Measurements from ENCODE around the gene TMEM94. TPM values are rescaled to one million over a fixed set of nuclear protein-coding genes. Genes with fewer than 3 reads are reported as not detected.
A peak's percentile ranks its signal among the peaks of the same experiment; 100 is the strongest.

The TMEM94 gene
- total RNA-seq, 2 donors from 2014 or later = 69.9 to 106 TPM

DNA sequence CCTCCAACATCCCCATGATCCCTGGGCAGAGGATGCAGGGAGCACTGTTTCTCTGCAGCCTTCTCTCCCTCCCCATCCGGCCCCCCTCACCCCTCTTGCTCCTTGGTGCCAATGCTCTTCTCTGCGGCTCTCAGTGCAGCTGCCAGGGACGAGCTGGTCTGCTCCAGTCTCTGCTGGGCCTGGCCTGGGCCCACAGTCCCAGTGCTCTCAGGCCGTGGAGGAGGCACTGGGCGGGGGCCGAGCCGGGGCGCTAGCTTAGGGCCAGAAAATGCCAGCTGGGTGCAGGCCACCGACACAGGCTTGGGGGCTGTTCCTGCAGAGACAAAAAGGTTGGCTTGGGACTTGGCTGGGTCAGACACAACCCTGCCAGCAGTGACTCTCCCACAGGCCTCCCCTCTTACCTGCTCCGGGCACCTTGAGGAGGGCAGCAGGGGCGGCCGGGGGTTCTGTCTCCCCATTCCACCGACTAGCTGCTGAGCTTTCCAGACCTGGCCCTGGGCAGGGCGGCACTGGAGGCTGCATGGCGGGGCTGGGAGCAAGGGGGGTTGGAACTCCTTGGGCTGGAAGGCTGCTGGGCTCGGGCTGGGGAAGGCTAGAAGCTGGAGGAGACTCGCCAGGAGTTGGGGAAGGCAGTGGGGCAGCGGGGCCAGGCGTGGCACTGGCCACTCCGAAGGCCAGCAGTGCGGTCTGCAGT is 45.1 kb downstream of the TMEM94 start:
- Mint-ChIP-seq H3K27ac (no peak overlapping the region), H3K4me1 (ENCODE audit: low read depth in 2 of 2) (peaks cover 0 to 5% of the 10 kb centered on the region in 2 donors), H3K9me3 (no peaks in the 10 kb centered on the region), H3K27me3 (no peaks in the 10 kb centered on the region), H3K36me3 (no peaks in the 10 kb centered on the region), H3K4me3 (no peak overlapping the region)
- no peak for DNase-seq (ENCODE audit: low spot score)
- no peak for ATAC-seq

DNA sequence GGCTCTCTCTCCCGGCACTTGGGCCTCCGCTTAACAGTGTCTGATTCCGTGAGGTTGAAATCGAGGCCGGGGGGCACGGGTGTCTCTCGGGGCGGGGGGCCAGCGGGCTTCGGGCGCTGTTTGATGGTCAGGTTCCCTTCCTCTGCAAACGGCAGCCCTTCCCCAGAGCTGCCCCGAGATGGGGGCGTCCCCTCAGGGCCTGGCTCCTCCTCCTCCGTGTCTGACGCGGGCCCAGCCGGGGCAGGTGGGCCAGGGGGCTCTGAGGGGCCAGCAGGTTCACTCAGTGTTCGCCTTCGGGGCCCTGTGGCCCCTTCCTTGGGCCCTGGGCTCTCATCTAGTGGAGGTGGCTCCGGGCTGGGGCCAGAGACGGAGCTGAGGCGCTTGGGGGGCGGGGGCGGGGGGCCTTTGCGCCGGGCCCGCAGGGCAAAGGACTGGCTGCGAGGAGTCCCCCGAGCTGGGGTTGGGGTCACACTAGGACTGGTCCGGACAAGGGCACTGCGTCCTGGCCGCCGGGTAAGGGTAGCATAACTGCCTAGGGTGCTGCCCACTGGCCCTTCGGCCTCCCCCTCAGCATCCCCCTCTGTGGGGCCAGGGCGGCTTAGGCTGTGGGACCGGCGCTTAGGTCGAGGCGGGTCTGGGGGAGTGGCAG is 45.8 kb downstream of the TMEM94 start:
- no peaks in the 10 kb centered on the region for H3K36me3 Mint-ChIP-seq
- no peak for ATAC-seq
- H3K4me1 Mint-ChIP-seq (ENCODE audit: low read depth in 2 of 2) = peaks cover 0 to 5% of the 10 kb centered on the region in 2 donors
- no peak overlapping the region for H3K27ac Mint-ChIP-seq
- DNase-seq (ENCODE audit: low spot score) = no peak
- no peaks in the 10 kb centered on the region for H3K9me3 Mint-ChIP-seq
- no peaks in the 10 kb centered on the region for H3K27me3 Mint-ChIP-seq
- no peak overlapping the region for H3K4me3 Mint-ChIP-seq

DNA sequence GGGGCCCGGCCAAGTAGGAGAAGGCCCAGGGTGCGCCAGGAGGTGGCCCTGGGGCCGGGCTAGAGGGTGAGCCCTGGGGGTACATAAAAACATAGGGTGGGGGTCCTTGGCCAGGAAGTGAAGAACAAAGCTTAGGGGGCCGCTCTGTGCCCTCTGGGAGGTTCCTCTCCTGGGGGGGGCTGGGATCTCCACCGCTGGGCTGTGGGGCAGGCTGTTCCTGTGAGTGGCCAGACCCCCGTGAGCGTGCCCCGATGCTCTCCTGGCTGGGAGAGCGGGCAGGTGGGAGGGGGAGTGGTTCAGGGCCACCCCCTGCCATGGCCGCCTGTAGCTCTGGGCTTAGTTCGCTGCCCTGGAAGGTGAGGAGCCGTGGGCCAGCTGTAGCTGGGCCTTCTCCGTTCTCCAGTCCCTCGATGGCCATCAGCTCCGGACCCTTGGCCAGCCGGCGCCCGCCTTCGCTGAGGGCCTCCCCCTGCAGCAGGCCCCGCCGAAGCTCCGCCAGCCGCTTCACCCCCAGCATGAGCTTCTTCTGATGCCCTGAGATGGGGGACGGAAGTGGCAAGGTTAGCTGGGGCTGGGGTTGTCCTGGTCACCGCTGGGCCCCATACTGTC is 46.4 kb downstream of the TMEM94 start:
- Mint-ChIP-seq H3K36me3 (no peaks in the 10 kb centered on the region), H3K9me3 (no peaks in the 10 kb centered on the region), H3K27me3 (no peaks in the 10 kb centered on the region), H3K27ac (no peak overlapping the region), H3K4me3 (no peak overlapping the region), H3K4me1 (ENCODE audit: low read depth in 2 of 2) (peaks cover 0 to 3% of the 10 kb centered on the region in 2 donors)
- no peak for DNase-seq (ENCODE audit: low spot score)
- ATAC-seq = no peak

DNA sequence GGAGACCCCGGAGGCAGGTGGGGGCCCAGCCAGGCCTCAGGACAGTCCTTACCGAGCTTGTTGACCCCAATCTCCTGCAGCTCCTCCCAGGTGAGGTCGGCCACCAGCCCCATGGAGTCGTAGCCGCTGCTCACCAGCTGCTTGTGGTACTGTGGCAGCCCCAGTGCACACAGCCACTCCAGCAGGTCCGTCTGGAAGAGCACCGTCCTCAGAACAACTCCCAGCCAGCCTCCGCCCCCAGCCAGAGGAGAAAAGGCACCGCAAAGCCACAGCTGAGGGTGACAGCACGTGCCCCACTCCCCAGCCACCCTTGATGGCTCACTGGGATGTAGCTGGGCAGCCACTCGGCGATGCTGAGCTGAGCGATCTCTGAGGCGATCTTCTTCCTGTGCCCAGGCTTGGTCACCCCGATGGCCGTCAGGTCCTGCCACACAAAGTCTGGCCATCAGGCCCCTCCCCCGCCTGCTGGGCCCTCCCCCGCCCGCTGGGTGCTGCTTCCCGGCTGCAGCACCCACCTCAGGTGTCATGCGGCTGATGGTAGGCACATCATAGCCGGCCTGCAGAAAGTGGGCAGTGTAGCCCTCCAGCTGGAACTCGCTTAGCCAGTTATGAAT is 47.0 kb downstream of the TMEM94 start:
- H3K27ac Mint-ChIP-seq = no peak overlapping the region
- no peak for DNase-seq (ENCODE audit: low spot score)
- no peak for ATAC-seq

DNA sequence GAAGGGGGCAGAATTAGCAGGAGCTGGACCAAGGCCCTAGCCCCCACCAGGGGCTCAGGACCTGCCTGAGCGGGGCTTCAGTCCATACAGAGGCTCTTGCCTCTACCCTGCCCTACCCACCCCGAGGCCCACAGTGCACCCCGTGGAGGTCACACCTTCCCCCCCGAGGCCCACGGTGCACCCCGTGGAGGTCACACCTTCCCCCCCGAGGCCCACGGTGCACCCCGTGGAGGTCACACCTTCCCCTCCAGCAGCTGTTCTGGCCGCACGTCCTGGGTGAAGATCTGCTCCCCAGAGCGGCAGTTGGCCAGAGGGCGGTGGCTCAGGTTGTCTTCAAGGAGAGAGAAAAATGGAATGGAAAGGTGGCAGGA is 47.5 kb downstream of the TMEM94 start:
- Mint-ChIP-seq H3K36me3 (no peaks in the 10 kb centered on the region), H3K4me1 (ENCODE audit: low read depth in 2 of 2) (peaks cover 0 to 3% of the 10 kb centered on the region in 2 donors), H3K27me3 (no peaks in the 10 kb centered on the region), H3K27ac (no peak overlapping the region), H3K4me3 (no peak overlapping the region), H3K9me3 (no peaks in the 10 kb centered on the region)
- no peak for DNase-seq (ENCODE audit: low spot score)
- ATAC-seq = peak; percentile 12 to 24

More for the DNA sequence above, 47.0 kb downstream of the TMEM94 start:
- no peaks in the 10 kb centered on the region for H3K9me3 Mint-ChIP-seq
- H3K4me1 Mint-ChIP-seq (ENCODE audit: low read depth in 2 of 2) = peaks cover 0 to 3% of the 10 kb centered on the region in 2 donors
- H3K36me3 Mint-ChIP-seq = no peaks in the 10 kb centered on the region
- H3K27me3 Mint-ChIP-seq = no peaks in the 10 kb centered on the region
- H3K4me3 Mint-ChIP-seq = no peak overlapping the region

DNA sequence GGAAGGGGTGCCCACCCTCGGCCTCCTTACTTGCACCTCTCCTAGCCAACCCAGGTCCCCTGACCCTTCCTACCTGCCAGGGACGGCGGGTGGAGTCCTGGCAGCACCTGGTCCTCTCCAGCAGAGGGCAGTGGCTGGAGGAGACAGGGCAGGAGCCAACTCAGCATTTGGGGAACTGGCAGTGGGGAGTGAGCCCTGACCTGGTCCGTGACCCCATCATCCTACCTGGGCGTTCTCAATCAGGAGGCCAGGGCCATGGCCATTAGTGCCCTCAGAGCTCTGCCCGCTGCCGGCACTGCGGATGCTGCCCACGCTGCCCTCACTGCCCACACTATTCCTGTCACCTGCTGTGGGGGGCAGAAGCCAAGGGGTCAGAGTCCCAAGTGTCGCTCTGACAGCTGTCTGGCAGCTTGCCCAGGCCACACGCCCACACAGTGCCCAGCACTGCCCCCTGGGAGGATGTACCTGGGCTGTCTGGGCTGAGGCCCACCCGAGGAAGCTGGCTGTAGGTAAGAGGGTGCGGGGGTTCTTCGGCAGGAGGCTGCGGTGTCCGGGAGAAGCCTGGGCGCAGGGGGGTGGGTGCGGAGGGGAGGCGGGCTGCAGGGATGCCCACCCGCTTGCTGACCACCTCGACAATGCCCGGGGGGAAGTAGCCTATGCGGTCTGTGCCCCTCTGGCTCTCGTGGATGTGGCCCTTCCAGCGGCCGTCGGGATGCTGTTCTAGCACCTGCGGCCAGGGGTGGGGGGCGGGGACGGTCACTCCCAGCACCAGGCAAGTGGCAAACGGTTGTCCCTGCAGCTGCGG is 48.1 kb downstream of the TMEM94 start:
- no peak overlapping the region for H3K4me3 Mint-ChIP-seq
- ATAC-seq (peak; percentile 44 to 73), DNase-seq (ENCODE audit: low spot score) (no peak)
- H3K4me1 Mint-ChIP-seq (ENCODE audit: low read depth in 2 of 2) = peaks cover 0 to 3% of the 10 kb centered on the region in 2 donors
- no peak overlapping the region for H3K27ac Mint-ChIP-seq
- H3K27me3 Mint-ChIP-seq = no peaks in the 10 kb centered on the region
- no peaks in the 10 kb centered on the region for H3K9me3 Mint-ChIP-seq
- no peaks in the 10 kb centered on the region for H3K36me3 Mint-ChIP-seq

DNA sequence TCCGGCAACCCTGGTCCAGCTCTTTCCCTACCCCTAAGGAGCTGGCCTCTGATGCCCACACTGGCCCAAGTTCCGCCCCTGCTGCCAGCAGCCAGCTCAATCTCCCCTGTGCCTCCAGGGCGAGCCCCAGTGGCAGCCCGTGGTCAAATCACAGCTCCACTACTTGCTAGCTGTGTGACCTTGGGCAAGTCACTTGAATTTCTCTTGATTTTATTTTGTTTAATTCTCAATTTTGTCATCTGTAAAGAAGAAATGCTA is 48.6 kb downstream of the TMEM94 start:
- ATAC-seq (no peak), DNase-seq (ENCODE audit: low spot score) (no peak)
- peaks cover 0 to 3% of the 10 kb centered on the region in 2 donors for H3K4me1 Mint-ChIP-seq (ENCODE audit: low read depth in 2 of 2)
- no peaks in the 10 kb centered on the region for H3K27me3 Mint-ChIP-seq
- H3K36me3 Mint-ChIP-seq = no peaks in the 10 kb centered on the region
- H3K4me3 Mint-ChIP-seq = no peak overlapping the region
- H3K9me3 Mint-ChIP-seq = no peaks in the 10 kb centered on the region
- no peak overlapping the region for H3K27ac Mint-ChIP-seq

DNA sequence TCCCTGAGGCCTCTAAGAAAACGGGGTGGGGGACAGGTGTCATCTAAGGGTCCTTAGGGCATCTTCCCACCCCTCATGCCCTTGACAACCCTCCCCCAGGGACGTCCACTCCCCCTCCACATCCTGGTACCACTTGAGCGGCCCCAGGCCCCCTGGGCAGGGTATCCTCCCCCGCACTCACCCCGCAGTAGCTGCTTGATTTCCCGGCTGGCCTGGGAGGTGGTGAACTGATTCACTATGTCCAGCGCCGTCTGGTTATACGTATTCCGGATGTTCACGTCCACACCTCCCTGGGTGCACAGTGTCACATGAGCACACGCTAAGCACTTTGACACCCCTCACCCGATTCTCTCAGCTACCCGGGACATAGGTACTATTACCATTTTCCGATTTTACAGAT is 49.2 kb downstream of the TMEM94 start:
- ATAC-seq (no peak), DNase-seq (ENCODE audit: low spot score) (no peak)
- H3K4me3 Mint-ChIP-seq = no peak overlapping the region
- H3K36me3 Mint-ChIP-seq = no peaks in the 10 kb centered on the region
- no peaks in the 10 kb centered on the region for H3K27me3 Mint-ChIP-seq
- H3K4me1 Mint-ChIP-seq (ENCODE audit: low read depth in 2 of 2) = peaks cover 0 to 3% of the 10 kb centered on the region in 2 donors
- no peak overlapping the region for H3K27ac Mint-ChIP-seq
- H3K9me3 Mint-ChIP-seq = no peaks in the 10 kb centered on the region

DNA sequence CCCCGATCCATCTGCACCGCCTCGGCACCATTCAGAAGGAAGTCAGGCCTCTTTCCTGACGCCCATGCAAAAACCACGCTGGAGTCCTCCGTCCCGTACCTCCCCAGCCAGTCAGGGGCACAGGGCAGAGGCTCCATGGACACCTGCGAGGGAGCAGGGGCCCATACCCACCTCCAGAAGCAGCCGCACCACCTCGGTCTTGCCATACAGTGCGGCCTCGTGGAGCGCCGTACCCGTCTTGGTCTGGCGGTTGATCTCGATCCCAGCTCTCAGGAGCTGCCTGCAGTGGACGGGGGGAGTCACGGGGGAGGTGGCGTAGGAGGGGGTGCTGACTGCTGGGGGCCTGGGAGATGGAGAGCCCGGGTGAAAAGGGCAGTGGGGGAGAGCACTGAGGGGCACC is 49.7 kb downstream of the TMEM94 start:
- Mint-ChIP-seq H3K27me3 (no peaks in the 10 kb centered on the region), H3K4me1 (ENCODE audit: low read depth in 2 of 2) (peaks cover 0 to 3% of the 10 kb centered on the region in 2 donors), H3K27ac (no peak overlapping the region), H3K36me3 (no peaks in the 10 kb centered on the region), H3K4me3 (no peak overlapping the region), H3K9me3 (no peaks in the 10 kb centered on the region)
- ATAC-seq = no peak
- DNase-seq (ENCODE audit: low spot score) = no peak

DNA sequence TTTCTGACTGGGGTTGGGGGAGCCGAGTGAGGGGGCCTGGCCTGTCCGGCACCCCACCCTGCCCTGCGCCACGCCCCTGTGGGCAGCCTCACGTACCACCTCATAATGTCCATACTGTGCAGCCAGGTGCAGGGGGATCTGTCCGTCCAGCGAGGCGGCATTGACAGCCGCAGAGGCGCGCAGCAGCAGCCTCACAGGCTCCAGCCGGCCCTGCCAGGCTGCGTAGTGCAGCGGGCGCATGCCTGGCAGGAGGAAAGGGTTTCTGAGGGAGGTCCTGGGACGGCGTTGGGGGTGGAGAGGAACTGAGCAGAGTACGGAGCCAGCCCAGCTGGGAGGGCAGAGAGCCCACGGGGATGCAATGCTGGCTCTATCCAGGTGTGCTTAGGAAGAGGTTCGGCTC is 50.5 kb downstream of the TMEM94 start:
- Mint-ChIP-seq H3K4me1 (ENCODE audit: low read depth in 2 of 2) (peaks cover 0 to 3% of the 10 kb centered on the region in 2 donors), H3K4me3 (no peak overlapping the region), H3K27ac (no peak overlapping the region), H3K9me3 (no peaks in the 10 kb centered on the region), H3K27me3 (no peaks in the 10 kb centered on the region), H3K36me3 (no peaks in the 10 kb centered on the region)
- ATAC-seq (no peak), DNase-seq (ENCODE audit: low spot score) (no peak)

DNA sequence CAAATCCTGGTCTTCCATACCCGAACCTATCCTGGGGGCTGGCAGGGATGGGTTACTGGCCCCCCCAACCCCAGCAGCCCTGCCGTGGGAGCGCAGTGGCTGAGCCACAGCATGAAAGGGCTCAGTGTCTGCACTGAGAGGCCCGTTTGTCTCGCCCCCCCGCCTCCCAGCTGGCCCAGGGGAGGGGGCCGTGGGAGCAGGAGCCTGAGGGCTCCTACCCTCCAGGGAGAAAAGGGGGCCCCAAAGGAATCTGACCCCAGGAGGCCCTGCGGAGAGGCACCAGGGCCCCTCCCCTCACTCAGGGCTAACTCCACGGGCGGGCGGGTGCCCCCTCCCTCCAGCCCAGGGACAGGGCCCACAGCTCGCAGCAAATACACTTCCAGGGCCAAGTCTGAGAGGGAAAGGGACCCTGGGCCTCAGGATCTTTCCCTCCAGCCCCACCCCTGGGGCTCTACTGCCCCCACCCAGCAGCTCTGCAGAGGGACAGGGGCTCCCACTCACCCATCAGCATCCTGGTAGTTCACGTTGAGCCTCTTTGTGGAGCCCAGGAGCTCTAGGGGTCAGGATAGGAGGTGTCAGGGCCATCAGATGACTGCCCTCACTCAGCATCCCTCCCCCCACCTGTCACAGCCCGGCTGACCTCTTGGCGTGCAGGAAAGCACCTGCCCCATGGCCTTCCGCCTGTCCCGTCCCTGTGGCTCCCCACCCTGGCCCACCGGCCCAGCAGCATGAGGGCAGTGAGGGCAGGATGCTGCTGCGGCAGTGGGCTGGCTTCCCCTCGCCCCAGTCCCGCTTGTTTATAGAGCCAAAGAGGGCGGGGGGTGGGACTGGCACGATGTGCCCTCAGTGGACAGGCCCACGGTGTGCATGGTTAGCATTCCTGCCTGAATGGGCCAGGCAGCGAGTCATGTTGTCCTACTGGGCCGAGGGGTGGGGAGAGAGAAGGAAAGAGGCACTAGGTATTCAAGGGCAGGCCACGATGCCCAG is 51.6 kb downstream of the TMEM94 start:
- no peak overlapping the region for H3K4me3 Mint-ChIP-seq
- H3K27me3 Mint-ChIP-seq = no peaks in the 10 kb centered on the region
- peaks cover 0 to 3% of the 10 kb centered on the region in 2 donors for H3K4me1 Mint-ChIP-seq (ENCODE audit: low read depth in 2 of 2)
- no peaks in the 10 kb centered on the region for H3K9me3 Mint-ChIP-seq
- no peak overlapping the region for H3K27ac Mint-ChIP-seq
- DNase-seq (ENCODE audit: low spot score) (no peak), ATAC-seq (no peak)
- no peaks in the 10 kb centered on the region for H3K36me3 Mint-ChIP-seq

DNA sequence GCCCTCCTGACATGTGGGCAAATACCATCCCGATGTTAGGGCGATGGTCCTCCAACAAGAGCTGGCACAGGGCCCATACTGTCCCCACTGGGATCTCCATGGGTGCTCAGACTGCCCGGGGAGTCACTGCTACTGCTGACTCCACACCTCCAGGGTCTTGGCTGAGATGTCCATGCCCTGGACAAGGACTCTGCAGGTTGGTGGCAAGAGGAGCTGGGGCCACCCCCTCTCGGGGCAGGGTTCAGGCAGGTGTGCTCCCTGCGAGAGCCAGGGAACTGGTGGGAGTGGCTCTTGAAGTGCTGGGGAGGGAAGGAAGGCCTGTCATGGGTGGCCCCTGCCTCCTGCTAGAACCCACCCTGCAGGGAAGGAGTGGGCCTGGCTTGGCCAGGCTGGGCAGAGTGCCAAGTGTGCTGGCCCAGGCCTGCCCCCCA is 52.5 kb downstream of the TMEM94 start:
- DNase-seq (ENCODE audit: low spot score) = no peak
- no peaks in the 10 kb centered on the region for H3K27me3 Mint-ChIP-seq
- no peaks in the 10 kb centered on the region for H3K9me3 Mint-ChIP-seq
- H3K4me1 Mint-ChIP-seq (ENCODE audit: low read depth in 2 of 2) = peaks cover 0 to 3% of the 10 kb centered on the region in 2 donors
- H3K27ac Mint-ChIP-seq = no peak overlapping the region
- ATAC-seq = no peak
- H3K4me3 Mint-ChIP-seq = no peak overlapping the region
- H3K36me3 Mint-ChIP-seq = no peaks in the 10 kb centered on the region

All from natural killer cell treated with Interleukin-12 subunit alpha and Interleukin-12 subunit beta and Interleukin-15 and Interleukin-18, amount 100 ng/mL, for 72 hours (primary cell).